GM21723 (cell line): ENCODE results near the gene ARHGAP18.

Source experiments
- ATAC-seq: cut with Tn5 transposase; IDR thresholded peaks from one replicate; pipeline ENCODE4 v1.9.1; 2021; ENCODE audit warnings: mild to moderate bottlenecking, moderate library complexity; ENCODE audit not compliant: unreplicated experiment

The ARHGAP18 gene

GRCh38 chr6:129546702-129547101, 163.3 kb downstream of the ARHGAP18 start:
- ATAC-seq = no peak

- ATAC-seq = no peak
Measured at GRCh38 chr6:129544892-129545612, 164.9 kb downstream of the ARHGAP18 start.

- ATAC-seq = no peak
Measured at GRCh38 chr6:129543981-129544380, 166.0 kb downstream of the ARHGAP18 start.

- ATAC-seq = no peak
Measured at GRCh38 chr6:129542705-129543104, 167.3 kb downstream of the ARHGAP18 start.

GRCh38 chr6:129539032-129539431, 170.9 kb downstream of the ARHGAP18 start:
- no peak for ATAC-seq

DNA sequence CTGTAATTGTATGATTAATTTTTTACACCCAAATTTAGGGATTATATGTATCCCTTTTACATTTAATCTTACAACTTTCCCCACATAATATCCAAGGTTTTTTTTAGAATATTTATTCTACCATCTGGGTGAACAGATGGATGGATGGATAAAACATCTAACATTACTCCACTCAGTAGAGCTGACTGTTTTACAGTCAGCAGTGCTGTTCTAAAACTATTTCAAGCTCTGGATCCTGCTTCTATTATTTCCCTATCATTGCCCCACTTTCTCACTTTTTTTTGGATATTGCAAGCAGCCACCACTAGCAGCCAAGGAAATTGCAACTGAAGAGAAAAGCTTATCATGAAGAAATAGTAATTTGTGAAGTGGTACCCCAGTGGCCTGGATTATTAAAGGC, 173.7 kb downstream of the ARHGAP18 start:
- ATAC-seq = no peak

- ATAC-seq = no peak
Measured at GRCh38 chr6:129534926-129535325, 175.1 kb downstream of the ARHGAP18 start.
